ENCODE measurements around the gene GALR3. TPM values are rescaled to one million over a fixed set of nuclear protein-coding genes. Genes with fewer than 3 reads are reported as not detected.

Gene GALR3
- total and polyA plus RNA-seq, 2 of the 4 experiments (the other 2 are of a cell fraction), result not detected

- H3K18ac ChIP-seq (ENCODE audit: low read depth, low read length), result no peak overlapping the region
- no TSS peak for BruUV-seq (replicated peaks)
- in situ Hi-C loops (cut with MboI; ENCODE audit: low sequenced_read_pairs), result no loop called here
- H4K8ac ChIP-seq (ENCODE audit: low read depth in 2 of 2, low read length in 2 of 2), result no peak overlapping the region
- H2BK15ac ChIP-seq (ENCODE audit: low read depth, low read length), result no peak overlapping the region
- no peak overlapping the region for H2BK5ac ChIP-seq (ENCODE audit: low read depth, low read length, poor library complexity, severe bottlenecking)
- no peak overlapping the region for H3K56ac ChIP-seq (ENCODE audit: extremely low read depth, insufficient read depth, low read length)
- ATAC-seq (ENCODE audit: low read depth) (no peak), DNase-seq (no peak)
- no peak overlapping the region for H3K9ac ChIP-seq (ENCODE audit: low read depth, low read length)
- H3K9me3 ChIP-seq (ENCODE audit: control insufficient read depth, insufficient read depth, low read length), result no peaks in the 10 kb centered on the region
- H4K5ac ChIP-seq (ENCODE audit: low read depth, low read length), result no peak overlapping the region
- no peak overlapping the region for H3K23ac ChIP-seq (ENCODE audit: low read depth, low read length)
- H3K9me1 ChIP-seq (ENCODE audit: insufficient read depth, low read length), result peaks cover 31% of the 10 kb centered on the region
- no peak overlapping the region for H3K4me2 ChIP-seq (ENCODE audit: low read depth, low read length)
- H4K20me1 ChIP-seq (ENCODE audit: insufficient read depth, low read length), result peaks cover 13% of the 10 kb centered on the region
- TF ChIP-seq SMC3 (IDR thresholded peaks at IDR 0.05; ENCODE audit: low read depth, low read length), result no peak
- TF ChIP-seq MAZ (IDR thresholded peaks at IDR 0.05; ENCODE audit: borderline replicate concordance, low read depth, low read length), result no peak
- TF ChIP-seq POLR2A (IDR thresholded peaks at IDR 0.05; ENCODE audit: low read depth, low read length), result no peak
- no peak for TF ChIP-seq RFX5 (IDR thresholded peaks at IDR 0.05; ENCODE audit: low read depth, low read length)
- peaks cover 21% of the 10 kb centered on the region for H3K4me1 ChIP-seq (ENCODE audit: control insufficient read depth, insufficient read depth, low read length)
- peak overlapping the region; percentile 86 for H2AK5ac ChIP-seq (ENCODE audit: low read depth, low read length)
- no peak overlapping the region for H3K14ac ChIP-seq (replicated peaks; ENCODE audit: low read depth, low read length)
- H3K4ac ChIP-seq (ENCODE audit: low read depth, low read length), result no peak overlapping the region; the same call in 1 of the 2 replicates
- no peak overlapping the region for H4K91ac ChIP-seq (ENCODE audit: insufficient read depth, low read depth, low read length)
- H2AFZ ChIP-seq (replicated peaks; ENCODE audit: low read length, poor library complexity), result no peak overlapping the region
- peaks cover 0 to 29% of the 10 kb centered on the region in 2 experiments; a peak in 2 of 4 replicates for H3K79me1 ChIP-seq (ENCODE audit: low read depth in 1 of 2, low read length in 2 of 2)
- CTCF ChIA-PET, result no interaction called here
- H2BK120ac ChIP-seq (ENCODE audit: low read depth, low read length), result no peak overlapping the region
- no peak overlapping the region for H3K4me3 ChIP-seq (ENCODE audit: insufficient read depth, low read depth, low read length)
- no peak overlapping the region for H2AK9ac ChIP-seq (replicated peaks; ENCODE audit: low read depth, low read length, poor library complexity)
- dilution Hi-C loops (cut with HindIII; ENCODE audit: low sequenced_read_pairs, unreplicated experiment), result no loop called here
- POLR2A ChIA-PET (ENCODE audit: unreplicated experiment), result no interaction called here
- peaks cover 10% of the 10 kb centered on the region for H3K36me3 ChIP-seq (ENCODE audit: control insufficient read depth, insufficient read depth, low read length)
- H3K27me3 ChIP-seq (ENCODE audit: control insufficient read depth, insufficient read depth, low read length), result no peaks in the 10 kb centered on the region
- no peak overlapping the region for H2BK20ac ChIP-seq (ENCODE audit: low read depth, low read length)
- WGBS, 2 experiments (ENCODE audit: extremely low coverage in 2 of 2, insufficient read length in 1 of 2), result 80% methylated on average over 6 of the region's 10 CpGs; no CpG with 5 or more reads in 1 of the 2 experiments
- intact Hi-C loops (cut with micrococcal nuclease), result no loop called here
- no peak overlapping the region for H3K27ac ChIP-seq (ENCODE audit: insufficient read depth, low read length)
These were observed 44.7 kb upstream of the GALR3 start for GRCh38 chr22:37778370-37779009.

All from IMR-90 (cell line).